Stimulated activated CD8-positive, alpha-beta memory T cell treated with anti-CD3 and anti-CD28 coated beads, Interleukin-4, amount 100 ng/mL, for 48 hours (primary cell): ENCODE data around the gene WSCD2.

ENCODE experiments used
- DNase-seq: peaks from one replicate; pipeline ENCODE4 v3.0.0-alpha.2; 2020

Gene WSCD2

DNA sequence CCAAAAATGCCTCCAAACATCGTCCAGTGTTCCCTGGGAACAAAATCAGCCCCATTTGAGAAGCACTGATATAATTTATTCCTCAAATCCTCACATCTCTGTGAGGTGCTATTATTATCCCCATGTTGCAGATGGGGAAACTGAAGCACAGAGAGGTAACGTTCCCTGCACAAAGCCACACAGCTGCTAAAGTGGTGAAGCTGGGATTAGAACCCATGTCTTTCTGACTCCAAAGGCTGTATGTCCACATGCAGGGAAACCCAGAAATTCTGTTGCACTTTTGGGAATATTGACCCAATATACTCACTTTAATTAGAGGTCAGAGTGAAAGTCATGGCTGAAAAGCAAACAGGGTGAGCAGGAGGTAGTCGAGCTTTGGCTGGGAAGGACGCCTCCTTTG lies 19.1 kb upstream of the WSCD2 start:
- DNase-seq, result no peak

DNA sequence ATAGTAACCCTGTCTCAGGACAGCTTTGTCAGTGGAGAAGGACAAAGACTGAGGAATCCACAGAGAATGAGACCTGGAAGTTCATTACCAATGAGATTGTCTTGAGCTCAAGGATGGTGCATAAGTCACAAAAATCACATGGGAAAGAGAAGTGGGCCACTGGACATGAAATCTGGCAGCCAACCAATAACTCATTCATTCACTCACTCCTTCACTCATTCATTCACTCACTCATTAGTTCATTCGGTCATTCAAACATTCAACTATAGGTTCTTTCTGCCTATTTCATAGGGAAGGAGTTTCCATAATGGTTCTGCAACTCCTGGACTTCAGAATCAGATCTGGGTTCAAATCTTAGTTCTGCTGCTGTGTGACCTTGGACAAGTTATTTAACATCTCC lies 18.2 kb upstream of the WSCD2 start:
- DNase-seq, result no peak

DNA sequence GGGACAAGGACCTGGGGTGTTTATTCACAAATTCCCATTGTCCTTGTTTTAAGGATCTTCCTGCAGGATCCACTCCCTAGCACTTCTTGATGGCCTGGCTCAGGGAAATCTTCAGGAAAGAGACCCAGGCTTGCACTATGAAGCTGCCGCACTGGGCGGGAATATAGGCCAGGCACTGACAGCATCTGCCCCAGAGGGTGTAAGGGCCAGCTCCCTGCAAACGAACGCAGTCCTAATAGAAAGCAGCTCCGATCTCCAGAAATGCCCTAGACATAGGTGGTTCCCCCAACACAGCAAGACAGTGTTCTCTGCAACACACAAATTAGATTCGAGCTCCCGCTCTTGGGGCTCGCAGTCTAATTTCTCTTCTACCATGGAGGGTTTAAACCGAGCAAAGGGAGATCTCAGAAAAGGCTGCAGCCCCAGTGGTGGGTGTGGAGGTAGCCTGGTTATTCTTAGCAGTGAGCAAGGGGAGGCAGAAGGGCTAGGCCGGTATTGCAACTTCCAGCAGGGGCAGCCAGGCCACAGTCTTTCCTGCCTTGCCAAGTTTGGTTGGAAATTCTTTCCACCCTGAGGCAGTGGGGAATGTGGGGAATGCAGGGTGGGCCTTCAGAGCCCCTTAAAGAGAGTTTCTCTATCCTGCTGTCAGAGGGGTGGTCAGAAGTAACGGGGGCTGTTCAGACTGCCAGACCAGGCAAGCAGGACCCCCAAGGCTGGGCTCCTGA lies 16.1 kb upstream of the WSCD2 start:
- no peak for DNase-seq

- no peak for DNase-seq
These were observed 13.7 kb upstream of the WSCD2 start for GRCh38 chr12:108115123-108116121.

DNA sequence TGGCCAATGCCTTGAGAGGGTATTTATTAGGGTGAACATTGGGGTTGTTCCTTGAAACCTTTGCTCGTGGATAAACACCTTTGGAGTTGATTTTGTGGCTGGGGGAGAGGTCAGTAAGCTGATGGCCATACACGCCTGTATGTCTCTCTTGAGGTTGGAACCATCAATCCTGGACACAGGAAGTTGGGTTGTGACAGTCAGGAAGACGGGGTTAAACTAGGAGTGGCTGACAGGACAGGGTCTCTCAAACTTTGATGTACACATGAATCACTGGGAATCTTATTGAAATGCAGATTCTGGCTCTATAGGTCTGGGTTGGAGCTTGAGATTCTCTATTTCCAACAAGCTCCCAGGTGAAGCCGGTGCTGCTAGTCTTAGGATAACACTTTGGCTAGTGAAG lies 12.8 kb upstream of the WSCD2 start:
- DNase-seq, result no peak

DNA sequence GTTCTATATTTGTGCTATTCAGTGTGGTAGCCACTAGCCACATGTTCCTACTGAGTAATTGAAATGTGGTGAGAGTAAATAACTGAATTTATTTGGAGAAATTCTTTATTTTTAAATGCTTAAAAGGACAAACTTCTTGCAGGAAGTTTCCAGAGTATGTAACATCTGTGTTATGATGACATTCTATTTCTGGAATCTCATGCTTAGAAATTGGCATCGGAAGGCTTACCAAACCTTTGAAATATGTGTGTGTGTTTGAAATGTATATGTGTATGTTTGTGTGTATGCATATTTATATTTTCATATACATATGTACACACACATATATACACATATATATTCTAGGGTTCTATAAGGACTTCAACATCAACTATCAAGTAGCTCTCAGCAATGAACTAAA lies 12.4 kb upstream of the WSCD2 start:
- DNase-seq, result no peak

GRCh38 chr12:108117163-108117849 lies 11.8 kb upstream of the WSCD2 start:
- no peak for DNase-seq

DNA sequence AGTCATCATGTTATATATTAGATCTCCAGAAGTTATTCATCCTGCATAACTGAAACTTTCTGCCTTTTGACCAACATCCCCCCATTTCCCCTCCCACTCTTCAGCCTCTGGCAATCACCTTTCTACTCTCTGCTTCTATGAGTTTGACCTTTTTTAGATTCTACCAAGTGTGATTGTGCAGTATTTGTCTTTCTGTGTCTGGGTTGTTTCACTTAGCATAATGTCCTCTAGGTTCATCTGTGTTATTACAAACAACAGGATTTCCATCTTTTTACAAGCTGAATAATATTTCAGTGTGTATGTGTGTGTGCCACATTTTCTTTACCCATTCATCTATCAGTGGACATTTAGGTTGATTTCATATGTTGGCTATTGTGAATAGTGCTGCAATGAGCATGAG lies 11.2 kb upstream of the WSCD2 start:
- no peak for DNase-seq

GRCh38 chr12:108119126-108119973 lies 9.7 kb upstream of the WSCD2 start:
- no peak for DNase-seq

DNA sequence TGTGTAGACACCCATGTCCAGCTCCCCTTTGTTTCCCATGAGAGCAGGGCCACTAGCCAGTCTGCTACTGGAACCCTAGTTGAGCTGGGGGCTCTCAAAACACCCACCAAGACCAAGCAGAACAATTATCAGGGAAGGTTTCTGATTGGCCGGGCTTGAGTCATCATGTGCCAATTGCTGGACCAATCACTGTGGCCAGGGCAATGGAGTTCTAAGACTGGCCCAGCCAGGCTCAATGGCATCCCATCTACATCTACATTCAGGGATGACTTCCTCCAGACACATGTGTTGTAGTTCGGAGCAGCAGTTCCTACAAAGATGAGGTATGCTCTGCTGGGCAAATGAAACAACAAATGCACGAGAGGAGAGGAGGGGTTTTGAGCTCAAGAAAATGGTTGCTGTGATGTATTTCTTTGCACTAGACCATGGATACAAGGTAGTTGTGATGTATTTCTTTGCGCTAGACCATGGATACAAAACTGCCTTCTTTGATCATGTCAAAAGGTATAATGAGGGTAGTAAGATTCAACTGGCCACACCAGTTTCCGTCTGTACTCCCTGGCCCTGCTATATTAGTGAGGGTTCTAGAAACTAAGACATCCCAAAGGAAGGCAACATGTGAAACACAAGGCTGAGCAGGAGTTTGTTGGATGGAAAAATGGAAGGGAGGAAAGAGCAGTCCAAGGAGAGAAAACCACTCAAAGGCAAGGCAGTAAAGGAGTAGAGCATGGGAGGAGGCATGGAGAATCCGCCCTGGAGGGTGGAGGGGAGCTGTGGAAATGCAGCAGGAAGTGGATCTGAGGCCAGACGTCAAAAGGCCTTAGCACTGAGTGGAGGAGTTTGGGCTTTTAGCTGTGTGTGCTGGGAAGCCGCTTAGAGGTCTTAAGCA lies 8.9 kb upstream of the WSCD2 start:
- no peak for DNase-seq

- DNase-seq, result no peak
These were observed 8.3 kb upstream of the WSCD2 start for GRCh38 chr12:108120863-108121165.

- no peak for DNase-seq
These were observed 7.8 kb upstream of the WSCD2 start for GRCh38 chr12:108121320-108121719.

DNA sequence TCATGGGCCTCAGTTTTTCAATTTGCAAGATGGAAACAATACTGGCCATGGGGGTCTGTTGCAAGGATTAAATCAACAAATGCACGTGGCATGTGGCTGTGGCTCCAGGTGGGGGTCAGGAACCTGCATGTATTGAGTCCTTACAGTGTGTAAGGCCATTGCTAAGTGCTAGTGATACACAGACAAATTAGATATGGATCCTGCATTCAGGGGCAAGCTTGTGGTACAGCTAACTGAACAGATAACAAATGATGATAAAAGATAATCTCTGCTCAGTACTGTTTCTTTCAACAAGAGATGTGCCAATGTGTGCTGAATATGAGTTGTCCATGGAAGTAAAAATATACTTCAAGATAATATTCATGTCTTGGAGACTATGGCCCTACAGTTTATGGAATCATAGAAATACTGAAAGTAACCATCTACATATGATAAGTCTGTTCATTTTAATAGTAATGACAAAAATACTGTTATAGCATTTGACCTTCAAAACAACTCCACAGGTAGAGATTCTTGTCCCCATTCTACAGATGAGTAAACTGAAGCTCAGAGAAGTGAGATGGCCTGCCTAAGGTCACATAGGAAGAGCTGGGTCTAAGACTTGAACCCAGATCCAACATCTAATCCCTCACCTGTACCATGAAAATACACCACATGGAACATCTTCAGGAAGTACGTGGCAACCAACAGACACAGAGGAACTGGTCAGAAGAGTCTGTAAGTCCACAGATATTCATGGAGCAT lies 7.2 kb upstream of the WSCD2 start:
- DNase-seq, result no peak

DNA sequence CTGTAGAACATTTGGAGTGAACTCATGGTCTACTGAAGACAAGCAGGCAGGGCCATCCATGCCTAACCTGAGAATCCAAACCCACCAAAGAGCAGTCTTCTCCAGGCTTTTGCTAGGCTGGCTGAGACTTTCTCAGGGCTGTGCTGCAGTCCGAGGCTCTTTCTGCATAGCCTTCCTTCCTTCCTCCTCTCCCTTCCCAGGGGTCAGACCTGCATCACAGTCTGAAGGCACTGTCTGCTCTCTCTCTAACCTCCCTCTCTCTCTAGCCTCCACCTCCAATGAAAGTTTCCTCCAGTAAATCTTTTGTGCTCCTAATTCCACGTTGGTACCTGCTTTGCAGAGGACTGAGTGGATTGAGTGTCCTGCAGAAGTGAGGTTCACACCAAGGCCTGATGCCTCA lies 6.4 kb upstream of the WSCD2 start:
- DNase-seq, result no peak

- DNase-seq, result no peak
These were observed 5.7 kb upstream of the WSCD2 start for GRCh38 chr12:108123402-108123801.

DNA sequence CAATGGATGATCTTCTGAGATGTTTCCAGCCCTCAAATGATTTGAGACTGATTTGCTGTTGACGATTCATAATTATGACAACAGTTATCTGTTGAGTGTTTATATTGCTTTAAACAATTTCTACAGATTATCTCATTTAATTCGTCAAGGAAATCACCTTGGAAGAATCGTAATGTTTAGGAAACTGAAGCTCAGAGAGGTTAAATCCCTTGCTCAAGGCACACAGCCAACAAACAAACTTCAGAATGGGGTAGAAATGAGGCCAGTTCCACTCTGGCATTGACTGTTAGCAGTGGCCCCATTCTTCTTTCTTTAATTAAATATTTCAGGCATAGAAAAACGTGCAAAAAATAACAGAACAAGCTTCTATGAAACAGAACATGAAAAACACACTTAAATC lies 4.0 kb upstream of the WSCD2 start:
- DNase-seq, result no peak

GRCh38 chr12:108126212-108126611 lies 2.9 kb upstream of the WSCD2 start:
- DNase-seq, result no peak

GRCh38 chr12:108126990-108127501 lies 2.0 kb upstream of the WSCD2 start:
- DNase-seq, result no peak

DNA sequence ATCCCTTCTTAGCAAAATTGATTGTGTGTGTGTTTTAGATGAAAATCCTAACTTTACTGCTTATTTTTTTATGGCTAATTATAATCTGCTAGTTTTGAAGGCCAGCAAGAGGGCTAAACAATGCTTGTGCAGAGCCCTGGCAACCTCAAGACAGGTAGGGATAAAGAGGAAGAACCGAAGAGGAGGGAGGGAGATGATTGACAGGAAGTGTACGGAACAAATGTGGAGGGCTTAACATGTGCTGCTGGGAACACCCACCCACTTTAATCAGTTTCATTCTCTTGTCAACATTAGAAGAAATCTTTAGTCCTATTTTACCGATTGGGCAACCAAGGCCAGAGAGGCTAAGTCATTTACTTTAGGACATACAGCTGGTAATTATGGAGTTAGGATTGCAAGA lies 1.4 kb upstream of the WSCD2 start:
- no peak for DNase-seq

DNA sequence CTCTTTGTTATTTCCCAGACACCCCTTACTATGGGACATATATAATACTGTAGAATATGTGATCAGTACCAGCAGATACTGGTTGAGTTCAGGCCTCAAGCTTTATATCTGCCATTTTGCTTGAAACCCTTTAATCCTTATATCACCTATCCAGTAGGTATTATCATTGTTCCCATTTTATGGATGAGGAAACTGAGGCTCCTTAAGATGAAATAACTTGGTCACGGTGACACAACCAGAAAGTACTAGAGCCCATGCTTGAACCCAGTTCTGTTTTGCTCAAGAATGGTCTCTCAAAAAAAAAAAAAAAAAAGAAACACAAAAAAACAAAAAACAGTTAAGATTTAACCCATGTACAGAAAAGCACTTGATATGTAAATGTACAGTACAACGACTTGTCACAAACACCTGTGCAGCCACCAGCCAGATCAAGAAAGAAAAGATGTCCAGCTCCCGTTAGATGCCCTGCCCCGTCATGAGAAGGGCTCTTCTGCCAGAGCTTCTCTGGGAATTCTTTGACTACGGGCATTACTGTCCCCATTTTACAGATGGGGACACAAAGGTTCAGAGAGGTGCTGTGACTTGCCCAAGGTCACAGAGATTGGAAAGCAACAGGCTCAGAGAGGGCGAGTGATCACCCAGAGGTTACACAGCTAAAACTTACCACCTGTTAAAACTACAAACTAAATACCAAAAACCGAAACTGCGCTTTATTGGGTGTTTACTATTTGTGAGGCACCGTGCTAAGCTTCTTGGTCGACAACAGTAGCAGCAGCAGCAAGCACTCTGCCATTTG lies 669 bp upstream of the WSCD2 start:
- DNase-seq, result no peak
